Gastroesophageal sphincter (tissue), 3 donors: ENCODE measurements around the gene AUTS2.

ENCODE experiments used
- EP300 ChIP-seq: sonication (generic); formaldehyde crosslinking; IDR thresholded peaks from one replicate; pipeline ENCODE4 v1.6.1; 2017; ENCODE audit warnings: antibody characterized with exemption, mild to moderate bottlenecking
- POLR2A ChIP-seq, 2 donors: fragments of 450-650 bp; IDR thresholded peaks; one replicate each; pipeline ENCODE4 v1.6.1; 2017; ENCODE audit warnings: antibody characterized with exemption in 2 of 2, mild to moderate bottlenecking in 2 of 2, moderate library complexity in 1 of 2
- TF ChIP-seq, protein P1 (sequence below), 4 experiments: fragments of 200-600 bp in 2 of 4; fragments of 450-650 bp in 2 of 4; sonication (generic) in 1 of 4; IDR thresholded peaks; one replicate each; pipeline ENCODE4 v1.5.1; 2017 to 2019; ENCODE audit warnings: antibody characterized with exemption in 4 of 4, mild to moderate bottlenecking in 2 of 4, moderate library complexity in 2 of 4

DNA sequence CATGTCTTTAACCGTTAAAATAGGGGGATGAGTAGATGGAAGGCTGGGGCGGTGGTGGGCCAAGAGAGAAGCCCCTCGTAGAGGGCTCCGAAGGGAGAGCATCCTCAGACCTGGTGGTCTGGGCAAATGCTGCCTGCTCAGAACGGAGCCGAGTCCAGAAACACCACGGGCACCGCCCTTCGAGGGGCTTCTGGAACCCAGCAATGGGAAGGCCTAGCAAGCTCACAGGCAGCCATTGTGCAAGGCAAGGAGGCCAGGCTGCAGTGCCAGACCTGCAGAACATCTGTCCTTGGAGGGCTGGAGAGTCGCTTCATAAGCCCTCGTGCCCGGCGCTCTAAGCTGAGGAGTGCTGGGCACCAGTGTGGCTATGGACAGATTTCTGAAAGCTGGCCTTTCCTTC, 889.6 kb downstream of the AUTS2 start:
- TF ChIP-seq, protein P1, sequence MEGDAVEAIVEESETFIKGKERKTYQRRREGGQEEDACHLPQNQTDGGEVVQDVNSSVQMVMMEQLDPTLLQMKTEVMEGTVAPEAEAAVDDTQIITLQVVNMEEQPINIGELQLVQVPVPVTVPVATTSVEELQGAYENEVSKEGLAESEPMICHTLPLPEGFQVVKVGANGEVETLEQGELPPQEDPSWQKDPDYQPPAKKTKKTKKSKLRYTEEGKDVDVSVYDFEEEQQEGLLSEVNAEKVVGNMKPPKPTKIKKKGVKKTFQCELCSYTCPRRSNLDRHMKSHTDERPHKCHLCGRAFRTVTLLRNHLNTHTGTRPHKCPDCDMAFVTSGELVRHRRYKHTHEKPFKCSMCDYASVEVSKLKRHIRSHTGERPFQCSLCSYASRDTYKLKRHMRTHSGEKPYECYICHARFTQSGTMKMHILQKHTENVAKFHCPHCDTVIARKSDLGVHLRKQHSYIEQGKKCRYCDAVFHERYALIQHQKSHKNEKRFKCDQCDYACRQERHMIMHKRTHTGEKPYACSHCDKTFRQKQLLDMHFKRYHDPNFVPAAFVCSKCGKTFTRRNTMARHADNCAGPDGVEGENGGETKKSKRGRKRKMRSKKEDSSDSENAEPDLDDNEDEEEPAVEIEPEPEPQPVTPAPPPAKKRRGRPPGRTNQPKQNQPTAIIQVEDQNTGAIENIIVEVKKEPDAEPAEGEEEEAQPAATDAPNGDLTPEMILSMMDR (IDR thresholded peaks at IDR 0.05), result no peak
- TF ChIP-seq EP300 (no peak), POLR2A (IDR thresholded peaks at IDR 0.05) (no peak)
